ENCODE results near the gene ZBTB2. TPM values are rescaled to one million over a fixed set of nuclear protein-coding genes. Genes with fewer than 3 reads are reported as not detected.

The ZBTB2 gene
- total and polyA plus RNA-seq, 2 donors (not counting 3 experiments of a cell fraction or from before 2014, with no cell fraction given): 11.8 to 13.1 TPM

- FAIRE-seq: no peak
- DNase-seq (ENCODE audit: low read depth, low spot score): no peak
- no TSS peak for BruUV-seq (replicated peaks)
- H3K4me2 ChIP-seq (ENCODE audit: insufficient read depth, low read length): no peak overlapping the region
- POLR2A ChIA-PET: no interaction called here
- H3K79me2 ChIP-seq (ENCODE audit: control insufficient read depth, insufficient read depth, low read length): peaks cover 6% of the 10 kb centered on the region
- no peaks in the 10 kb centered on the region for H3K9me1 ChIP-seq (replicated peaks; ENCODE audit: control insufficient read depth, extremely low read depth, insufficient read depth, low read length)
- no peak overlapping the region for H3K9ac ChIP-seq (replicated peaks; ENCODE audit: extremely low read depth, insufficient read depth, low read length)
- TF ChIP-seq POLR2AphosphoS5 (IDR thresholded peaks at IDR 0.05; ENCODE audit: insufficient read depth, low read depth, low read length) (no peak), JUN (IDR thresholded peaks at IDR 0.05; ENCODE audit: borderline replicate concordance, insufficient read depth, insufficient read length, low read depth) (no peak), CTCF (IDR thresholded peaks at IDR 0.05; ENCODE audit: extremely low read depth in 1 of 2, insufficient read depth in 1 of 2, low read depth in 1 of 2, low read length in 2 of 2) (no peak), MYC (IDR thresholded peaks at IDR 0.05; ENCODE audit: low read depth, low read length) (no peak), GATA2 (IDR thresholded peaks at IDR 0.05; ENCODE audit: insufficient read depth, insufficient read length, low read depth, low read length) (no peak), EZH2 (IDR thresholded peaks at IDR 0.05; ENCODE audit: borderline replicate concordance, low read depth, low read length, severe bottlenecking) (no peak), FOS (IDR thresholded peaks at IDR 0.05; ENCODE audit: borderline replicate concordance, insufficient read depth, low read length) (no peak), MAX (IDR thresholded peaks at IDR 0.05; ENCODE audit: insufficient read depth, insufficient read length) (no peak), POLR2A (IDR thresholded peaks at IDR 0.05; ENCODE audit: low read depth, low read length) (no peak)
- H3K27me3 ChIP-seq (ENCODE audit: control insufficient read depth in 2 of 2, insufficient read depth in 2 of 2, low read length in 2 of 2): no peaks in the 10 kb centered on the region
- CTCF ChIA-PET: interaction anchor here (1.3 to 2.2 kb wide), 3 partner anchors 10 to 920 kb away, joined by 3 to 10 read pairs (median 5); no protein-coding TSS in a partner anchor
- no peak overlapping the region for H3K4me3 ChIP-seq (replicated peaks in 1 of 3; ENCODE audit: insufficient read depth in 1 of 3, low read depth in 1 of 3, low read length in 3 of 3)
- H2AFZ ChIP-seq (ENCODE audit: low read depth, low read length): no peak overlapping the region
- H4K20me1 ChIP-seq (replicated peaks; ENCODE audit: control insufficient read depth, extremely low read depth, insufficient read depth, low read length): no peaks in the 10 kb centered on the region
- intact Hi-C loops (cut with micrococcal nuclease) (no loop called here), dilution Hi-C loops (cut with MboI; ENCODE audit: extremely low pct_ligation_motif_present, low sequenced_read_pairs) (no loop called here)
- H3K4me1 ChIP-seq (ENCODE audit: control insufficient read depth, extremely low read depth, insufficient read depth, low read length): peaks cover 8% of the 10 kb centered on the region
- no peaks in the 10 kb centered on the region for H3K9me3 ChIP-seq (replicated peaks; ENCODE audit: control insufficient read depth, insufficient read depth, low read length)
- no peak overlapping the region for H3K27ac ChIP-seq (ENCODE audit: insufficient read depth, low read depth, low read length)
- H3K36me3 ChIP-seq (ENCODE audit: control insufficient read depth in 2 of 2, extremely low read depth in 1 of 2, insufficient read depth in 2 of 2, low read length in 2 of 2): no peaks in the 10 kb centered on the region
Measured at GRCh38 chr6:151436300-151436699, 44.9 kb upstream of the ZBTB2 start.
